Gastroesophageal sphincter (tissue), 4 donors: ENCODE results near the gene BCAP29. TPM values are rescaled to one million over a fixed set of nuclear protein-coding genes. Genes with fewer than 3 reads are reported as not detected.

Source experiments
- ATAC-seq: fragments of 150-250 bp; one replicate; pipeline ENCODE4 v1.9.1; 2016; ENCODE audit warnings: mild to moderate bottlenecking, moderate library complexity
- H3K27ac ChIP-seq, 4 donors: fragments of 200-600 bp; sonication (generic) in 3 of 4; 1 replicate in 3 of 4; 2 replicates in 1 of 4; pipeline ENCODE4 v1.5.1; 2016 to 2019
- H3K27me3 ChIP-seq: fragments of 200-600 bp; sonication (generic); one replicate; pipeline ENCODE4 v1.5.1; 2019
- H3K36me3 ChIP-seq, 2 donors: fragments of 200-600 bp; sonication (generic); one replicate each; pipeline ENCODE4 v1.5.1; 2019; ENCODE audit warnings: control low read depth in 1 of 2
- H3K4me1 ChIP-seq, 3 donors: fragments of 200-600 bp; sonication (generic); 1 replicate in 2 of 3; 2 replicates in 1 of 3; pipeline ENCODE4 v1.5.1; 2016 to 2019; ENCODE audit warnings: control low read depth in 2 of 3
- H3K4me3 ChIP-seq, 2 donors: fragments of 200-600 bp; sonication (generic); one replicate each; pipeline ENCODE4 v1.5.1; 2019; ENCODE audit warnings: mild to moderate bottlenecking in 1 of 2, moderate library complexity in 1 of 2
- H3K9me3 ChIP-seq, 3 donors: fragments of 200-600 bp; sonication (generic); one replicate each; pipeline ENCODE4 v1.5.1; 2017 to 2019; ENCODE audit warnings: control low read depth in 2 of 3
- EP300 ChIP-seq: sonication (generic); formaldehyde crosslinking; IDR thresholded peaks from one replicate; pipeline ENCODE4 v1.6.1; 2017; ENCODE audit warnings: antibody characterized with exemption, mild to moderate bottlenecking
- POLR2A ChIP-seq, 2 donors: fragments of 450-650 bp; IDR thresholded peaks; one replicate each; pipeline ENCODE4 v1.6.1; 2017; ENCODE audit warnings: antibody characterized with exemption in 2 of 2, mild to moderate bottlenecking in 2 of 2, moderate library complexity in 1 of 2
- POLR2AphosphoS5 ChIP-seq: sonication (generic); formaldehyde crosslinking; IDR thresholded peaks from one replicate; pipeline ENCODE4 v1.6.1; 2017; ENCODE audit warnings: antibody characterized with exemption
- WGBS, 2 donors: methylation state at CpG; one replicate each; pipeline ENCODE4 v1.1.5; 2018; ENCODE audit warnings: low coverage in 1 of 2; 5-methylcytosine and 5-hydroxymethylcytosine counted together
- total RNA-seq, 4 donors: library from RNA; depleted of rRNA; stranded (reverse); fragments of >200 nt; gene quantifications; one replicate each; pipeline ENCODE4 v1.1.0, GENCODE V29; 2016
- TF ChIP-seq, protein P1 (sequence below), 4 experiments: fragments of 200-600 bp in 2 of 4; fragments of 450-650 bp in 2 of 4; sonication (generic) in 1 of 4; IDR thresholded peaks; one replicate each; pipeline ENCODE4 v1.5.1; 2017 to 2019; ENCODE audit warnings: antibody characterized with exemption in 4 of 4, mild to moderate bottlenecking in 2 of 4, moderate library complexity in 2 of 4

BCAP29 gene
- total RNA-seq, 4 donors from 2014 or later: 125 to 199 (median 136) TPM

- peaks cover 0 to 26% of the 10 kb centered on the region in 2 donors for H3K36me3 ChIP-seq
- ATAC-seq: no peak
- H3K4me1 ChIP-seq: peaks cover 3 to 41% (median 6%) of the 10 kb centered on the region in 3 donors
- no peaks in the 10 kb centered on the region for H3K9me3 ChIP-seq
- H3K27me3 ChIP-seq: no peaks in the 10 kb centered on the region
- H3K4me3 ChIP-seq: peak overlapping the region; percentile 81 to 89
- 14 to 43% methylated on average over 5 of the region's 5 CpGs for WGBS, 2 donors
- H3K27ac ChIP-seq: peak overlapping the region in 3 of 4 donors; percentile 40 to 97 (median 93)
- TF ChIP-seq POLR2AphosphoS5: no peak
- TF ChIP-seq EP300: no peak
- TF ChIP-seq, protein P1, sequence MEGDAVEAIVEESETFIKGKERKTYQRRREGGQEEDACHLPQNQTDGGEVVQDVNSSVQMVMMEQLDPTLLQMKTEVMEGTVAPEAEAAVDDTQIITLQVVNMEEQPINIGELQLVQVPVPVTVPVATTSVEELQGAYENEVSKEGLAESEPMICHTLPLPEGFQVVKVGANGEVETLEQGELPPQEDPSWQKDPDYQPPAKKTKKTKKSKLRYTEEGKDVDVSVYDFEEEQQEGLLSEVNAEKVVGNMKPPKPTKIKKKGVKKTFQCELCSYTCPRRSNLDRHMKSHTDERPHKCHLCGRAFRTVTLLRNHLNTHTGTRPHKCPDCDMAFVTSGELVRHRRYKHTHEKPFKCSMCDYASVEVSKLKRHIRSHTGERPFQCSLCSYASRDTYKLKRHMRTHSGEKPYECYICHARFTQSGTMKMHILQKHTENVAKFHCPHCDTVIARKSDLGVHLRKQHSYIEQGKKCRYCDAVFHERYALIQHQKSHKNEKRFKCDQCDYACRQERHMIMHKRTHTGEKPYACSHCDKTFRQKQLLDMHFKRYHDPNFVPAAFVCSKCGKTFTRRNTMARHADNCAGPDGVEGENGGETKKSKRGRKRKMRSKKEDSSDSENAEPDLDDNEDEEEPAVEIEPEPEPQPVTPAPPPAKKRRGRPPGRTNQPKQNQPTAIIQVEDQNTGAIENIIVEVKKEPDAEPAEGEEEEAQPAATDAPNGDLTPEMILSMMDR (IDR thresholded peaks at IDR 0.05): no peak
- no peak for TF ChIP-seq POLR2A (IDR thresholded peaks at IDR 0.05)
Measured at GRCh38 chr7:107581387-107582013, 1.5 kb downstream of the BCAP29 start.

GRCh38 chr7:107582875-107583274 is 2.8 kb downstream of the BCAP29 start:
- H3K4me1 ChIP-seq: peaks cover 3 to 41% (median 6%) of the 10 kb centered on the region in 3 donors
- ATAC-seq: no peak
- H3K27ac ChIP-seq: no peak overlapping the region
- no peak overlapping the region for H3K4me3 ChIP-seq
- H3K27me3 ChIP-seq: no peaks in the 10 kb centered on the region
- TF ChIP-seq POLR2AphosphoS5 (no peak), EP300 (no peak), POLR2A (IDR thresholded peaks at IDR 0.05) (no peak)
- TF ChIP-seq, protein P1 (IDR thresholded peaks at IDR 0.05): no peak
- WGBS, 2 donors: 65 to 85% methylated on average over 2 of the region's 2 CpGs
- H3K9me3 ChIP-seq: no peaks in the 10 kb centered on the region
- H3K36me3 ChIP-seq: peaks cover 0 to 35% of the 10 kb centered on the region in 2 donors

DNA sequence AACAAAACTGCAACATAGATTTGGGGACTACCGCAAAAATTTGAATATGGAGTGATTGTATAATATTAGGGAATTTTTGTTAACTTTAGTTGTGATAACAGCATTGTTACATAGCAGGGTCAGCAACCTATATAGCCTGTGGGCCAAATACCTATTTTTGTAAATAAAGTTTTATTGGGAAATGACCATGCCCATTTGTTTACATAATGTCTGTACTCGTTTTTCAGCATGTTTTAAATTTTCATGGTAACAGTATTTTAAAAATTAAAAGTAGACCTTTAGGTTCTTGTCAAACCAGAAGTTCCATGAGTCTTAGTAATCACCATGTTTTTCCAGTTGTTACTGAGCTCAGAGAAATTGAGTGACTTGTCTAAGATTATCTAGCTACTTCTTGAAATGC is 4.7 kb downstream of the BCAP29 start:
- H3K4me3 ChIP-seq: no peak overlapping the region
- H3K27ac ChIP-seq: no peak overlapping the region
- H3K27me3 ChIP-seq: no peaks in the 10 kb centered on the region
- peaks cover 3 to 33% (median 6%) of the 10 kb centered on the region in 3 donors for H3K4me1 ChIP-seq
- H3K9me3 ChIP-seq: no peaks in the 10 kb centered on the region
- no peak for ATAC-seq
- TF ChIP-seq EP300 (no peak), POLR2AphosphoS5 (no peak), POLR2A (IDR thresholded peaks at IDR 0.05) (no peak)
- TF ChIP-seq, protein P1 (IDR thresholded peaks at IDR 0.05): no peak
- 60 to 87% methylated on average over 2 of the region's 2 CpGs for WGBS, 2 donors
- H3K36me3 ChIP-seq: peaks cover 0 to 35% of the 10 kb centered on the region in 2 donors

DNA sequence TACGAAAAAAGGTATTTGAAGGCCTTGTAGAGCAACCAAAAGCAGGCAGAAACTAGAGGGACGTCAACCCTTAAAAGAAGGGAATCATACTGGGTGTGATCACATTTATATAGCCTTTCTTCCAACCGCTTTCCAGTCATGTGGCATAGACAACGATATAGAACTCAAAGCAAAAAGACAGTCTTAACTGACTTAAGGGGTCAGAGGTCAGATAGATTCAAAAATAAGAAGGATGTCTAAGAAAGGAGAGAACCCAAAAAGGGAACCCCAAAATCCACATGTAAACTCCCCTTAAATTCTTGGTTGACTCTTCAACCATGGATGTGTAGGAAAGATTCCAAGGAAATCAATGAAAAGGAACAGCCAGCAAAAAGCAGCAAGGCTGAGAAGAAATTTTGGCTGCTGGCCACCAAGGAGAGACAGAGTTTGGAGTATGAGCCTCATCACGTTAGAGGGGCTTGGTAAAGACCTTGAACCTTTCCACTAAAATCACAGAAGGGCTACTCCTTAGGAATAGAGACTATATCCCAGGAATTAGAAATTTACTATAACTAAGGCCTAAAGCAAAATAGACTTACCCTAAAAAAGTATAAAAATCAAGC is 8.6 kb downstream of the BCAP29 start:
- WGBS, 2 donors: 79 to 83% methylated on average over 5 of the region's 5 CpGs
- TF ChIP-seq POLR2AphosphoS5 (no peak), EP300 (no peak), POLR2A (IDR thresholded peaks at IDR 0.05) (no peak)
- TF ChIP-seq, protein P1 (IDR thresholded peaks at IDR 0.05): no peak

GRCh38 chr7:107591421-107591820 is 11.4 kb downstream of the BCAP29 start:
- peaks cover 0 to 23% of the 10 kb centered on the region in 2 donors for H3K36me3 ChIP-seq
- peaks cover 4 to 23% (median 6%) of the 10 kb centered on the region in 3 donors for H3K4me1 ChIP-seq
- no peak overlapping the region for H3K4me3 ChIP-seq
- no peak for ATAC-seq
- H3K27me3 ChIP-seq: no peaks in the 10 kb centered on the region
- no peak overlapping the region for H3K27ac ChIP-seq
- TF ChIP-seq POLR2AphosphoS5 (no peak), POLR2A (IDR thresholded peaks at IDR 0.05) (no peak), EP300 (no peak)
- TF ChIP-seq, protein P1 (IDR thresholded peaks at IDR 0.05): no peak
- 28 to 77% methylated on average over 3 of the region's 3 CpGs for WGBS, 2 donors
- H3K9me3 ChIP-seq: no peaks in the 10 kb centered on the region

More for the DNA sequence above, 8.6 kb downstream of the BCAP29 start:
- H3K36me3 ChIP-seq: peaks cover 0 to 35% of the 10 kb centered on the region in 2 donors
- H3K27me3 ChIP-seq: no peaks in the 10 kb centered on the region
- H3K4me1 ChIP-seq: peaks cover 0 to 10% (median 0%) of the 10 kb centered on the region in 3 donors
- no peak overlapping the region for H3K27ac ChIP-seq
- no peak overlapping the region for H3K4me3 ChIP-seq
- no peak for ATAC-seq
- H3K9me3 ChIP-seq: no peaks in the 10 kb centered on the region
